Keratinocyte (primary cell): ENCODE measurements around the gene BPGM.

Experiments used
- EZH2 ChIP-seq: IDR thresholded peaks from one replicate; pipeline ENCODE4 v1.6.1; 2012; ENCODE audit warnings: inconsistent platforms, mild to moderate bottlenecking, low read length, moderate library complexity
- TF ChIP-seq, protein P1 (sequence below), 3 experiments: IDR thresholded peaks in 1 of 3; conservative IDR thresholded peaks in 1 of 3; optimal IDR thresholded peaks in 1 of 3; 2 replicates in 2 of 3; 3 replicates in 1 of 3; pipeline versions ENCODE3 to v1.5.1; 2011; ENCODE audit warnings: low read length in 3 of 3, mild to moderate bottlenecking in 3 of 3, moderate library complexity in 2 of 3, control low read depth in 1 of 3, inconsistent platforms in 1 of 3; ENCODE audit not compliant: insufficient read depth in 2 of 3; ENCODE audit errors: extremely low read depth in 1 of 3

GRCh38 chr7:134706468-134706867, 59.8 kb downstream of the BPGM start:
- TF ChIP-seq, protein P1, sequence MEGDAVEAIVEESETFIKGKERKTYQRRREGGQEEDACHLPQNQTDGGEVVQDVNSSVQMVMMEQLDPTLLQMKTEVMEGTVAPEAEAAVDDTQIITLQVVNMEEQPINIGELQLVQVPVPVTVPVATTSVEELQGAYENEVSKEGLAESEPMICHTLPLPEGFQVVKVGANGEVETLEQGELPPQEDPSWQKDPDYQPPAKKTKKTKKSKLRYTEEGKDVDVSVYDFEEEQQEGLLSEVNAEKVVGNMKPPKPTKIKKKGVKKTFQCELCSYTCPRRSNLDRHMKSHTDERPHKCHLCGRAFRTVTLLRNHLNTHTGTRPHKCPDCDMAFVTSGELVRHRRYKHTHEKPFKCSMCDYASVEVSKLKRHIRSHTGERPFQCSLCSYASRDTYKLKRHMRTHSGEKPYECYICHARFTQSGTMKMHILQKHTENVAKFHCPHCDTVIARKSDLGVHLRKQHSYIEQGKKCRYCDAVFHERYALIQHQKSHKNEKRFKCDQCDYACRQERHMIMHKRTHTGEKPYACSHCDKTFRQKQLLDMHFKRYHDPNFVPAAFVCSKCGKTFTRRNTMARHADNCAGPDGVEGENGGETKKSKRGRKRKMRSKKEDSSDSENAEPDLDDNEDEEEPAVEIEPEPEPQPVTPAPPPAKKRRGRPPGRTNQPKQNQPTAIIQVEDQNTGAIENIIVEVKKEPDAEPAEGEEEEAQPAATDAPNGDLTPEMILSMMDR (optimal IDR thresholded peaks at IDR 0.05 in 1 of 3, IDR thresholded peaks at IDR 0.05 in 1 of 3, conservative IDR thresholded peaks at IDR 0.05 in 1 of 3; ENCODE audit: extremely low read depth in 1 of 3, insufficient read depth in 2 of 3, low read length in 3 of 3): no peak
- no peak for TF ChIP-seq EZH2
